AG04449 (cell line): ENCODE data around the gene CMIP.

Experiments
- CTCF ChIA-PET: fragments of 350-600 bp; formaldehyde crosslinking; extraction: SDS; loops from one replicate; lab custom pipeline; 2021; ENCODE audit warnings: antibody characterized with exemption; lab: Yijun Ruan, JAX
- POLR2A ChIA-PET: fragments of 400-600, 350-600 bp; formaldehyde crosslinking; extraction: SDS; loops from one replicate; lab custom pipeline; 2020; ENCODE audit warnings: antibody characterized with exemption, inconsistent platforms; lab: Yijun Ruan, JAX
- DNase-seq: peaks from one replicate; pipeline ENCODE4 v3.0.0-alpha.2; 2010; ENCODE audit warnings: low read depth, low spot score
- H3K4me3 ChIP-seq: 2 replicates; pipeline ENCODE4 v1.5.1; 2011; ENCODE audit warnings: low read depth, mild to moderate bottlenecking, control low read depth, low read length
- TF ChIP-seq, protein P1 (sequence below): IDR thresholded peaks from one replicate; pipeline ENCODE4 v1.5.1; 2011; ENCODE audit warnings: mild to moderate bottlenecking, moderate library complexity, low read length, control low read depth, inconsistent platforms; ENCODE audit not compliant: insufficient read depth; ENCODE audit errors: missing control alignments

Gene CMIP

DNA sequence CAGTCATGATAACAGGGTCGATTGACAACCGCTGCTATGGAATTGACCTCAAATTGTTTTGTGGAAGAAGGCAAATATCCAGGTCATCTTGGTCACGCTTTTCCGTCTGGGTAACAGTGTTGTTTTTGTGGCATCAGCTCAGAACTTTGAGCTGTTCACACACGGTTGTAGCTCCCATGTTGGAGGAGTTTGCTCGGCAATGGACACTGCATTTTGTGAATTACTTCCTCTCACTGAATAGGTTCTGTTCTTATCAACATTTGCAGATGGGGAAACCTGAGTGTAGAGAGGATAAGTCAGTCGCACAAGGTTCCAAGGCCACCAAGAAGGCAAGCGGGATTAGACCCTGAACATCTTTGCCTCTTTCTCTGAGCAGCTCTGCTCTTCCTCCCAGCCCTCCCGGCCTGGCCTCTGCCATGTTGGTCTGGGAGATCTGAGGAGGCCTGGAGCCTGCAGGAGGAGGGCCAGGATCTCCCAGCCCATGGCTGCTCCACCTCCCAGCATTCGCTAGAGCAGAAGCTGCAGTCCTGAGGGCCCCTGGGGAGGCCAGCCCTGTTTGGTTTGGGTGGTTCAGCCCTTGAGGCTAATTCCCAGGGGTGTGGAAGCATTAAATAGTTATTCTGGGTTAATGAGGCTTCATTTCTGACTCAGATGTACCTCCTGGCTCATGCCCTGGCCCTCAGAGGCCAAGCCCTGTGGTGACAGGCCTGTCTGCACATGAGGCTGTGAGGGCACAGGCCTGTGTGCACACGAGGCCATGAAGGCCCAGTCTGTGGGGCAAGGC lies 180.3 kb downstream of the CMIP start:
- H3K4me3 ChIP-seq: no peak overlapping the region
- DNase-seq: no peak
- ChIA-PET CTCF (interaction anchor here (0.7 to 2.3 kb wide), 6 partner anchors 23 to 113 kb away, joined by 3 to 9 read pairs (median 6); no protein-coding TSS in a partner anchor), POLR2A (no interaction called here)
- TF ChIP-seq, protein P1, sequence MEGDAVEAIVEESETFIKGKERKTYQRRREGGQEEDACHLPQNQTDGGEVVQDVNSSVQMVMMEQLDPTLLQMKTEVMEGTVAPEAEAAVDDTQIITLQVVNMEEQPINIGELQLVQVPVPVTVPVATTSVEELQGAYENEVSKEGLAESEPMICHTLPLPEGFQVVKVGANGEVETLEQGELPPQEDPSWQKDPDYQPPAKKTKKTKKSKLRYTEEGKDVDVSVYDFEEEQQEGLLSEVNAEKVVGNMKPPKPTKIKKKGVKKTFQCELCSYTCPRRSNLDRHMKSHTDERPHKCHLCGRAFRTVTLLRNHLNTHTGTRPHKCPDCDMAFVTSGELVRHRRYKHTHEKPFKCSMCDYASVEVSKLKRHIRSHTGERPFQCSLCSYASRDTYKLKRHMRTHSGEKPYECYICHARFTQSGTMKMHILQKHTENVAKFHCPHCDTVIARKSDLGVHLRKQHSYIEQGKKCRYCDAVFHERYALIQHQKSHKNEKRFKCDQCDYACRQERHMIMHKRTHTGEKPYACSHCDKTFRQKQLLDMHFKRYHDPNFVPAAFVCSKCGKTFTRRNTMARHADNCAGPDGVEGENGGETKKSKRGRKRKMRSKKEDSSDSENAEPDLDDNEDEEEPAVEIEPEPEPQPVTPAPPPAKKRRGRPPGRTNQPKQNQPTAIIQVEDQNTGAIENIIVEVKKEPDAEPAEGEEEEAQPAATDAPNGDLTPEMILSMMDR: no peak

DNA sequence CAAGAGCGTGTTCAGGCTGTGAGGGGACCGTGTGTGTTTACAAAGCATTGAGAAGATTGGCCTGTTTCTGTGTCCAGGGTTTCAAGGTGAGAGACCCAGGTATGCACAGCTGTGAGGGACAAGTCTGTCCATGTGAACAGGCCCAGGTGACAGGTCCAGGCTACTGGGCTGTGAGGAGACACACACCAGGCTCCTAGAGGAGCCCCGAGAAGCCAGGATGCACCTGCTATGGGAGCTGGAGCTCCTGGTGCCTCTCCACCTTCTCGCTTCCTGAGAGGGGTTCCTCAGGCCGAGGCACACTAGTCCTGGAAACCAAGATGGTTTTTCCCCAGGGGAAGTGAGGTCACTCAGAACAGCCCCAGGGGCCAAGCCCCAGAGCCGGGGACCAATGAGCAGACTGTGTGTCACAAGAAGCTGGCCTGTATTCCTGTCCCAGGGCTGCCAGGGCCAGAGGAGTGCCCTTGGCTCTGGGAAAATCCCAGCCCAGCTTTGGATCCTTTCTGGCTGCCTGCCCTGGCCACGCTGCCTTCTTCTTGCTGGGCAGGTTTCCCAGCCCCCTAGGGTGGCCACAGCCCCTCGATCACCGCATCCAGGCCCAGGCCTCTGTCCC lies 181.0 kb downstream of the CMIP start:
- ChIA-PET CTCF (interaction anchor here (1.6 kb wide), 1 partner anchor 98 kb away, joined by 9 read pairs; no protein-coding TSS in a partner anchor), POLR2A (interaction anchor here (0.7 kb wide), 1 partner anchor 62 kb away, joined by 3 read pairs; no protein-coding TSS in a partner anchor)
- H3K4me3 ChIP-seq: no peak overlapping the region
- TF ChIP-seq, protein P1: no peak
- no peak for DNase-seq

DNA sequence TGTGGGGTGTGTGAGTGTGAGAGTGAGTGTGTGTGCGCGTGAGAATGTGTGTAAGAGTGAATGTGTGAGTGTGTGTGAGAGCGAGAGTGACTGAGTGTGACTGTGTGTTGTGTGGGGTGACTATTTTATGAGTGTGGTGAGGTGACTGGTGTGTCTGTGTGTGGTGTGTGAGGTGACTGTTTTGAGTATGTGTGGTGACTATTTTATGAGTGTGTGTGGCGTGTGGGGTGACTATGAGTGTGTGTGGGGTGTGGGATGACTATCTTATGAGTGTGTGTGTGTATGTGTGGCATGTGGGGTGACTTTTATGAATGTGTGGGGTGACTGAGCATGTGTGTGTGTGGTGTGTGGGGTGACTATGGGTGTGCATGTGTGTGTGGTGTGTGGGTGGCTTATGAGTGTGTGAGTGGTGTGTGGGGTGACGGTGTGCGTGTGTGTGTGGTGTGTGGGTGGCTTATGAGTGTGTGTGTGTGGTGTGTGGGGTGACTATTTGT lies 181.6 kb downstream of the CMIP start:
- no peak overlapping the region for H3K4me3 ChIP-seq
- TF ChIP-seq, protein P1: no peak
- DNase-seq: no peak
- POLR2A ChIA-PET: interaction anchor here (0.7 kb wide), 1 partner anchor 62 kb away, joined by 3 read pairs; no protein-coding TSS in a partner anchor
- CTCF ChIA-PET: no interaction called here

DNA sequence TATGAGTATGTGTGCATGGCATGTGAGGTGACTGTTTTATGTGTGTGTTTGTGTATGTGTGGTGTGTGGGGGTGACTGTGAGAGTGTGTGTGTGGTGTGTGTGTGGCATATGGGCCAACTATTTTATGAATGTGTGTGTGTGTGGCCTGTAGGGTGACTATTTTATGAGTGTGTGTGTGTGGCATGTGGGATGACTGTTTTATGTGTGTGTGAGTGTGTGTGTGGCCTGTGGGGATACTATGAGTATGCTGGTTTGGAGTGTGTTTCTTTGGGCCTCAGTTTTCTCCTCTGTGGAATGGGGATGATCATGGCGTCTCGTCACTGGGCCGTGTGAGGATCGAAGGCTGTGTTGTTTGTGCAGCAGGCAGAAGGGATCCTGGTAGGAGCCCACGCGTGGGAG lies 182.4 kb downstream of the CMIP start:
- no peak for DNase-seq
- POLR2A ChIA-PET: no interaction called here
- TF ChIP-seq, protein P1: no peak
- no peak overlapping the region for H3K4me3 ChIP-seq
- CTCF ChIA-PET: no interaction called here

DNA sequence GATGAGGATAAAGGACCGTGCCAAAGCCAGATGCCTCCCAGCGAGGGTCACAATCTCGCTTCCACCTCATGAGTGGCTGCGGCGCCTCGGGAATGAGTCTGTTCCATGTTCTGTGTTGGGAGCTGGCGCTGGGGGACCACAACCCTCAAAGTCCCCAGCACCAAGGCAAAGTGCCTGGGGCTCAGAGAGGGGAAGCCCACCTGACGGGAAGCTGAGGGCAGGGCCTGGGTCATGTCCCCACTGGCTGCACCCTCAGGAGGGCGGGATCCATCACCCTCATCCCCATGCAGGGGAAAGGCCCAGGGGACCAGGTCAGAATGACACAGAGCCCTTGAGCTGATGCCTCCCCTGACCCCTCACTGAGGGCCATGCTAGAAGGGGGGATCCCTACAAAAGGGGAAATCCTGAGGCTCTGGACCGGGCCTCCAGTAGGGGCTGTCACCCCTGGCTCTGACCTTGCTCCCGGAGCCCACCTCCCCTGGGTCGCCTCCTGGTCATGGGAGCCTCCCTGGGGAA lies 183.2 kb downstream of the CMIP start:
- H3K4me3 ChIP-seq: no peak overlapping the region
- POLR2A ChIA-PET: no interaction called here
- TF ChIP-seq, protein P1: no peak
- DNase-seq: no peak
- CTCF ChIA-PET: interaction anchor here (2.5 kb wide), 1 partner anchor 96 kb away, joined by 9 read pairs; no protein-coding TSS in a partner anchor
